ENCODE data around the gene KCNJ12.
"Not testable (repeated sequence)": the region's sequence is repeated elsewhere in the genome, so short reads cannot be mapped to it uniquely, and the experiment has no call there.

KCNJ12 gene

GRCh38 chr17:21344801-21345200, 31.4 kb upstream of the KCNJ12 start:
- DNase-seq (ENCODE audit: extremely low spot score); POLR2A ChIA-PET; CTCF ChIA-PET: not testable (repeated sequence)

- CTCF ChIA-PET = no interaction called here
- POLR2A ChIA-PET = no interaction called here
- TF ChIP-seq PKNOX1 (IDR thresholded peaks at IDR 0.05) (no peak), FOXM1 (IDR thresholded peaks at IDR 0.05; ENCODE audit: borderline replicate concordance) (no peak), FOXK2 (IDR thresholded peaks at IDR 0.05) (no peak), TARDBP (IDR thresholded peaks at IDR 0.05) (no peak), SP1 (IDR thresholded peaks at IDR 0.05) (no peak), ARNT (IDR thresholded peaks at IDR 0.05) (no peak), L3MBTL2 (conservative IDR thresholded peaks at IDR 0.05) (no peak)
- no peak for DNase-seq (ENCODE audit: extremely low spot score)
Measured at GRCh38 chr17:21345236-21345635, 30.9 kb upstream of the KCNJ12 start.

- DNase-seq (ENCODE audit: extremely low spot score); CTCF ChIA-PET; POLR2A ChIA-PET: not testable (repeated sequence)
Measured at GRCh38 chr17:21346107-21346506, 30.1 kb upstream of the KCNJ12 start.

GRCh38 chr17:21346651-21347250, 29.4 kb upstream of the KCNJ12 start:
- POLR2A ChIA-PET; CTCF ChIA-PET; DNase-seq (ENCODE audit: extremely low spot score): not testable (repeated sequence)

GRCh38 chr17:21347660-21348059, 28.5 kb upstream of the KCNJ12 start:
- POLR2A ChIA-PET; CTCF ChIA-PET; DNase-seq (ENCODE audit: extremely low spot score): not testable (repeated sequence)

GRCh38 chr17:21348081-21348925, 27.9 kb upstream of the KCNJ12 start:
- CTCF ChIA-PET; POLR2A ChIA-PET; DNase-seq (ENCODE audit: extremely low spot score): not testable (repeated sequence)

GRCh38 chr17:21348926-21349261, 27.3 kb upstream of the KCNJ12 start:
- CTCF ChIA-PET; DNase-seq (ENCODE audit: extremely low spot score); POLR2A ChIA-PET: not testable (repeated sequence)

GRCh38 chr17:21349358-21350050, 26.7 kb upstream of the KCNJ12 start:
- DNase-seq (ENCODE audit: extremely low spot score); POLR2A ChIA-PET: not testable (repeated sequence)
- CTCF ChIA-PET = interaction anchor here (0.6 kb wide), 1 partner anchor 196 kb away, joined by 9 read pairs; no protein-coding TSS in a partner anchor

- DNase-seq (ENCODE audit: extremely low spot score); CTCF ChIA-PET: not testable (repeated sequence)
- POLR2A ChIA-PET = interaction anchor here (1.6 kb wide), 1 partner anchor 10 kb away, joined by 5 read pairs; no protein-coding TSS in a partner anchor
Measured at GRCh38 chr17:21350495-21350894, 25.7 kb upstream of the KCNJ12 start.

- ChIA-PET CTCF (no interaction called here), POLR2A (interaction anchor here (1.6 kb wide), 1 partner anchor 9 kb away, joined by 5 read pairs; no protein-coding TSS in a partner anchor)
- TF ChIP-seq HDGF (IDR thresholded peaks at IDR 0.05; ENCODE audit: borderline replicate concordance) (no peak), FOXA1 (IDR thresholded peaks at IDR 0.05) (no peak), FOXM1 (IDR thresholded peaks at IDR 0.05; ENCODE audit: borderline replicate concordance) (no peak), ARNT (IDR thresholded peaks at IDR 0.05) (no peak), FOXK2 (IDR thresholded peaks at IDR 0.05) (no peak), SP1 (IDR thresholded peaks at IDR 0.05) (no peak), BHLHE40 (IDR thresholded peaks at IDR 0.05; ENCODE audit: borderline replicate concordance) (no peak), TARDBP (IDR thresholded peaks at IDR 0.05) (no peak), ELF4 (IDR thresholded peaks at IDR 0.05) (no peak), SUZ12 (IDR thresholded peaks at IDR 0.05) (no peak), PKNOX1 (IDR thresholded peaks at IDR 0.05) (no peak), CTBP1 (IDR thresholded peaks at IDR 0.05; ENCODE audit: borderline replicate concordance) (no peak), L3MBTL2 (conservative IDR thresholded peaks at IDR 0.05) (no peak)
- DNase-seq (ENCODE audit: extremely low spot score) = no peak
Measured at GRCh38 chr17:21351366-21352065, 24.6 kb upstream of the KCNJ12 start.

All from HEK293T (cell line).